ENCODE measurements around the gene STIMATE.

Gene STIMATE

GRCh38 chr3:52852419-52852818 lies 44.9 kb downstream of the STIMATE start:
- Histone ChIP-seq H3K9me2 (replicated peaks; ENCODE audit: insufficient read depth, low read length) (no peaks in the 10 kb centered on the region), H3K79me2 (ENCODE audit: low read length) (no peaks in the 10 kb centered on the region), H3K9me3 (replicated peaks; ENCODE audit: insufficient read depth, low read length) (no peaks in the 10 kb centered on the region), H3F3A (ENCODE audit: insufficient read depth, low read length) (no peaks in the 10 kb centered on the region), H4K20me1 (ENCODE audit: insufficient read depth, low read length) (no peaks in the 10 kb centered on the region), H3K4me1 (ENCODE audit: low read length) (no peaks in the 10 kb centered on the region), H3K9ac (ENCODE audit: low read length) (no peak overlapping the region), H3K4me3 (ENCODE audit: low read length) (no peak overlapping the region), H2AFZ (ENCODE audit: low read length) (no peak overlapping the region), H3K4me2 (ENCODE audit: low read depth, low read length) (no peak overlapping the region), H3K27ac (ENCODE audit: low read length) (no peak overlapping the region), H3K27me3 (replicated peaks; ENCODE audit: insufficient read depth, low read length) (no peaks in the 10 kb centered on the region), H3K36me3 (replicated peaks; ENCODE audit: insufficient read depth, low read length) (no peaks in the 10 kb centered on the region)
- no peak for TF ChIP-seq EZH2 (optimal IDR thresholded peaks at IDR 0.05; ENCODE audit: low read depth, low read length)
- TF ChIP-seq EZH2phosphoT487 (IDR thresholded peaks at IDR 0.05; ENCODE audit: low read length) = no peak
- DNase-seq = no peak

GRCh38 chr3:52851348-52851747 lies 46.0 kb downstream of the STIMATE start:
- H3K4me3 ChIP-seq (ENCODE audit: low read length) = no peak overlapping the region

DNA sequence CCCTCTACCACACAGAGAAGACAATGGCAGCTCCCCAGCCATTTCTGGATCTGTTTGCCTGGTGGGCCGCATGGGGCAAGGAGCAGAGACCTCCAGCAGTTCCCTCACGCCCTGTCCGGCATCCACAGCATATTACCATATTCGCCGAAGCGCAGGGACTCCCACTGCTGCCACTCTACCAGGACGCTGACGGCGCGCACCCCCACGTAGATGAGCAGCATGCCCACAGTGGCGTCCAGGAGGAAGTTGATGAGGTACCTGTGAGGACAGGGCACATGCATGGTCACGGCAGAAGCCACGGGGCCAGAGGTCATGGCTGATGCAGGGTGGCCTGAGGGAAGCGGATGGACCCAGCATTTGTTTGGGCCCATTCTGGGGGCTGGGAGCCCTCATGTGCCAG lies 47.7 kb downstream of the STIMATE start:
- no peak overlapping the region for H3K9ac ChIP-seq (ENCODE audit: low read length)
- no peak overlapping the region for H3K4me3 ChIP-seq (ENCODE audit: low read length)
- H3K9me3 ChIP-seq (replicated peaks; ENCODE audit: insufficient read depth, low read length) = no peaks in the 10 kb centered on the region
- TF ChIP-seq EZH2phosphoT487 (IDR thresholded peaks at IDR 0.05; ENCODE audit: low read length) (no peak), EZH2 (optimal IDR thresholded peaks at IDR 0.05; ENCODE audit: low read depth, low read length) (no peak)
- TF ChIP-seq, protein P1, sequence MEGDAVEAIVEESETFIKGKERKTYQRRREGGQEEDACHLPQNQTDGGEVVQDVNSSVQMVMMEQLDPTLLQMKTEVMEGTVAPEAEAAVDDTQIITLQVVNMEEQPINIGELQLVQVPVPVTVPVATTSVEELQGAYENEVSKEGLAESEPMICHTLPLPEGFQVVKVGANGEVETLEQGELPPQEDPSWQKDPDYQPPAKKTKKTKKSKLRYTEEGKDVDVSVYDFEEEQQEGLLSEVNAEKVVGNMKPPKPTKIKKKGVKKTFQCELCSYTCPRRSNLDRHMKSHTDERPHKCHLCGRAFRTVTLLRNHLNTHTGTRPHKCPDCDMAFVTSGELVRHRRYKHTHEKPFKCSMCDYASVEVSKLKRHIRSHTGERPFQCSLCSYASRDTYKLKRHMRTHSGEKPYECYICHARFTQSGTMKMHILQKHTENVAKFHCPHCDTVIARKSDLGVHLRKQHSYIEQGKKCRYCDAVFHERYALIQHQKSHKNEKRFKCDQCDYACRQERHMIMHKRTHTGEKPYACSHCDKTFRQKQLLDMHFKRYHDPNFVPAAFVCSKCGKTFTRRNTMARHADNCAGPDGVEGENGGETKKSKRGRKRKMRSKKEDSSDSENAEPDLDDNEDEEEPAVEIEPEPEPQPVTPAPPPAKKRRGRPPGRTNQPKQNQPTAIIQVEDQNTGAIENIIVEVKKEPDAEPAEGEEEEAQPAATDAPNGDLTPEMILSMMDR (IDR thresholded peaks at IDR 0.05; ENCODE audit: low read length) = no peak
- no peak overlapping the region for H3K27ac ChIP-seq (ENCODE audit: low read length)
- 0 out of 2 replicates have a peak, but pooled peaks cover 5% of the 10 kb centered on the region for H3F3A ChIP-seq (ENCODE audit: insufficient read depth, low read length)
- H3K4me1 ChIP-seq (ENCODE audit: low read length) = peaks cover 11% of the 10 kb centered on the region
- no peak for DNase-seq
- no peaks in the 10 kb centered on the region for H4K20me1 ChIP-seq (ENCODE audit: insufficient read depth, low read length)
- H3K36me3 ChIP-seq (replicated peaks; ENCODE audit: insufficient read depth, low read length) = no peaks in the 10 kb centered on the region
- no peak overlapping the region for H3K4me2 ChIP-seq (ENCODE audit: low read depth, low read length)
- no peaks in the 10 kb centered on the region for H3K9me2 ChIP-seq (replicated peaks; ENCODE audit: insufficient read depth, low read length)
- no peak overlapping the region for H2AFZ ChIP-seq (ENCODE audit: low read length)
- no peaks in the 10 kb centered on the region for H3K27me3 ChIP-seq (replicated peaks; ENCODE audit: insufficient read depth, low read length)
- H3K79me2 ChIP-seq (ENCODE audit: low read length) = no peaks in the 10 kb centered on the region

More at GRCh38 chr3:52851348-52851747, 46.0 kb downstream of the STIMATE start:
- Histone ChIP-seq H3K36me3 (replicated peaks; ENCODE audit: insufficient read depth, low read length) (no peaks in the 10 kb centered on the region), H3K9me2 (replicated peaks; ENCODE audit: insufficient read depth, low read length) (no peaks in the 10 kb centered on the region), H3K4me2 (ENCODE audit: low read depth, low read length) (no peak overlapping the region), H3K9ac (ENCODE audit: low read length) (no peak overlapping the region), H3K4me1 (ENCODE audit: low read length) (peaks cover 5% of the 10 kb centered on the region), H3K27ac (ENCODE audit: low read length) (no peak overlapping the region), H4K20me1 (ENCODE audit: insufficient read depth, low read length) (no peaks in the 10 kb centered on the region), H3F3A (ENCODE audit: insufficient read depth, low read length) (0 out of 2 replicates have a peak, but pooled peaks cover under 1% of the 10 kb centered on the region), H3K79me2 (ENCODE audit: low read length) (no peaks in the 10 kb centered on the region), H3K27me3 (replicated peaks; ENCODE audit: insufficient read depth, low read length) (no peaks in the 10 kb centered on the region), H3K9me3 (replicated peaks; ENCODE audit: insufficient read depth, low read length) (no peaks in the 10 kb centered on the region), H2AFZ (ENCODE audit: low read length) (no peak overlapping the region)
- TF ChIP-seq EZH2phosphoT487 (IDR thresholded peaks at IDR 0.05; ENCODE audit: low read length) (no peak), EZH2 (optimal IDR thresholded peaks at IDR 0.05; ENCODE audit: low read depth, low read length) (no peak)
- TF ChIP-seq, protein P1 (IDR thresholded peaks at IDR 0.05; ENCODE audit: low read length) = peak; percentile 50
- DNase-seq = peak; percentile 20

DNA sequence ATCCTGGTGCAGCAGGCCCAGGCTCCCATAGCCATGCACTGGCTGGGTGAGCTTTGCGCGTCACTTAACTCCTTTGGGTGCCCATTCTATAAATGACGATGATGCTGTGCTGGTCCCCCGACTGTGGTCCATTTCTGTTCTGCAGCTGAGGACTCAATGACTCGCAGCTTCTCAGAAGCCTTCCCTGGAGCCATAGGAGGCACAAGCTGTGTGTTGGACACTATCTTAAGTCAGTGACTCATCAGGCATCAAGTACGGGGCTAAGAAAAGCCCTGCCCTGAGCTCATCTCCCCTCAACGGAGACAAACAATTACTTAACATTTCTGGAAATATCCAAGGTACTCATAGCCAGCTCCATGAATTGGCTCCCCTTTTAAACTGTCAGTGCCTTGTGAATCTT lies 48.7 kb downstream of the STIMATE start:
- no peak for TF ChIP-seq EZH2 (optimal IDR thresholded peaks at IDR 0.05; ENCODE audit: low read depth, low read length)
- TF ChIP-seq, protein P1 (IDR thresholded peaks at IDR 0.05; ENCODE audit: low read length) = no peak
- no peak for TF ChIP-seq EZH2phosphoT487 (IDR thresholded peaks at IDR 0.05; ENCODE audit: low read length)
- no peaks in the 10 kb centered on the region for H3K36me3 ChIP-seq (replicated peaks; ENCODE audit: insufficient read depth, low read length)
- no peaks in the 10 kb centered on the region for H4K20me1 ChIP-seq (ENCODE audit: insufficient read depth, low read length)
- H3F3A ChIP-seq (ENCODE audit: insufficient read depth, low read length) = 0 out of 2 replicates have a peak, but pooled peaks cover 5% of the 10 kb centered on the region
- no peak overlapping the region for H3K27ac ChIP-seq (ENCODE audit: low read length)
- no peak overlapping the region for H2AFZ ChIP-seq (ENCODE audit: low read length)
- H3K9me2 ChIP-seq (replicated peaks; ENCODE audit: insufficient read depth, low read length) = no peaks in the 10 kb centered on the region
- no peak overlapping the region for H3K4me2 ChIP-seq (ENCODE audit: low read depth, low read length)
- H3K79me2 ChIP-seq (ENCODE audit: low read length) = no peaks in the 10 kb centered on the region
- no peak for DNase-seq
- peaks cover 11% of the 10 kb centered on the region for H3K4me1 ChIP-seq (ENCODE audit: low read length)
- H3K27me3 ChIP-seq (replicated peaks; ENCODE audit: insufficient read depth, low read length) = no peaks in the 10 kb centered on the region
- H3K4me3 ChIP-seq (ENCODE audit: low read length) = no peak overlapping the region
- no peaks in the 10 kb centered on the region for H3K9me3 ChIP-seq (replicated peaks; ENCODE audit: insufficient read depth, low read length)
- no peak overlapping the region for H3K9ac ChIP-seq (ENCODE audit: low read length)
